GM12801 (cell line): ENCODE data around the gene GPC3.

Experiments
- TF ChIP-seq, protein P1 (sequence below): IDR thresholded peaks from one replicate; pipeline ENCODE4 v1.5.1; 2011; ENCODE audit warnings: control low read depth; ENCODE audit not compliant: insufficient read length; ENCODE audit errors: extremely low read depth

The GPC3 gene

DNA sequence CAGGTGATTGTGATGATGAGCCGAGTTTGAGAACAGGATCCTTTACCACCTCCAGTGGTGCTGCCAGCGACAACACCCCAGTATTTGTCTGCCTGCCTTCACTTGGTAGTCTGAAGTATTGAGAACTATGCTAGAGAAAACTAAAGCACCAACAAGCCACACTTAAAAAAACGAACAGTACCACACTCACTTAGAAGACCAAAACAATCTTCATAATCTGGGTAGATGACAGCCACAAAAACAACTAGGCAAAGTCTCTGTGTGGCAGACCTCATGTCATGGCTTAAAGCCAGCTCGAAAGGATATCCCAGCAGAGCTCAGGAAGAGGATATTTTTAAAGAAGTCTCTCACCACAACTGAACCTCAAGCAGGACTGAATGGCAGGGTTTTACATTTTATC, 236.0 kb downstream of the GPC3 start:
- TF ChIP-seq, protein P1, sequence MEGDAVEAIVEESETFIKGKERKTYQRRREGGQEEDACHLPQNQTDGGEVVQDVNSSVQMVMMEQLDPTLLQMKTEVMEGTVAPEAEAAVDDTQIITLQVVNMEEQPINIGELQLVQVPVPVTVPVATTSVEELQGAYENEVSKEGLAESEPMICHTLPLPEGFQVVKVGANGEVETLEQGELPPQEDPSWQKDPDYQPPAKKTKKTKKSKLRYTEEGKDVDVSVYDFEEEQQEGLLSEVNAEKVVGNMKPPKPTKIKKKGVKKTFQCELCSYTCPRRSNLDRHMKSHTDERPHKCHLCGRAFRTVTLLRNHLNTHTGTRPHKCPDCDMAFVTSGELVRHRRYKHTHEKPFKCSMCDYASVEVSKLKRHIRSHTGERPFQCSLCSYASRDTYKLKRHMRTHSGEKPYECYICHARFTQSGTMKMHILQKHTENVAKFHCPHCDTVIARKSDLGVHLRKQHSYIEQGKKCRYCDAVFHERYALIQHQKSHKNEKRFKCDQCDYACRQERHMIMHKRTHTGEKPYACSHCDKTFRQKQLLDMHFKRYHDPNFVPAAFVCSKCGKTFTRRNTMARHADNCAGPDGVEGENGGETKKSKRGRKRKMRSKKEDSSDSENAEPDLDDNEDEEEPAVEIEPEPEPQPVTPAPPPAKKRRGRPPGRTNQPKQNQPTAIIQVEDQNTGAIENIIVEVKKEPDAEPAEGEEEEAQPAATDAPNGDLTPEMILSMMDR: no peak

DNA sequence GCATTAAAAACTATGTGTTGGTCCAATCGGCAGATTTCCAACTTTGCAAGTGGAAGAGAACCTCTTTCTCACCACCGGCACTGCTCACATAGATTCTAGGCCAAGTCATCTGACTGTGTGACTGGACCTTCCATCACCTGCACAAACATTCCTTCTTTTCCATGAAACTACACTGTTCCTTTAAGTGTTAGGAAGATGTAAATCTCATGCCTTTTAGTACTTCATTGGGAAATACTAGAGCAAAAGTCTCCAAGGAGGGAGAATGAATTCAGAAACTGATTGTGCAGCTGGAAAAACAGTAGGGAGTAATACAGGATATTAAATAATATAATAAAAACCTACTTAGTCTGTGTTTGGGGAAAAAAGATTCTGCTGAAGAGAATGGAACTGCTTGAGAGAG, 238.2 kb downstream of the GPC3 start:
- TF ChIP-seq, protein P1: no peak

DNA sequence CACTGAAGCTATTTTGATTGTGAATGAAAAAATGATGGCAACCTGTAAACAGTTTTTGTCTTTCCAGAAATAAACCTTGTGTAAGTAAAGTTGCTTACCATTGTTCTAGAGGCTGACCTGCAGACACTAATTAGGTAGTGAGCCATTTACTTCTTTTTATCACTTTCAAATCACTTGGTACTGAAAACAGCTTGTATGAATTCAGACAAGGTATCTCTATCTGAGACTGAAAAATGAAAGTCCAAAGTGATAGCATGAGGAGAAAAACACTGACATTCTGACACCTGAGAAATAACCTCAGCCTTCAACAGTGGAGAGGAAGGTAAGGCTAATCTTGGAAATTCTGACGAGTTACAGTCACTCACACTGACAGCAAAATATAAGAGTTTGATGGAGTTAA, 238.8 kb downstream of the GPC3 start:
- TF ChIP-seq, protein P1: no peak

DNA sequence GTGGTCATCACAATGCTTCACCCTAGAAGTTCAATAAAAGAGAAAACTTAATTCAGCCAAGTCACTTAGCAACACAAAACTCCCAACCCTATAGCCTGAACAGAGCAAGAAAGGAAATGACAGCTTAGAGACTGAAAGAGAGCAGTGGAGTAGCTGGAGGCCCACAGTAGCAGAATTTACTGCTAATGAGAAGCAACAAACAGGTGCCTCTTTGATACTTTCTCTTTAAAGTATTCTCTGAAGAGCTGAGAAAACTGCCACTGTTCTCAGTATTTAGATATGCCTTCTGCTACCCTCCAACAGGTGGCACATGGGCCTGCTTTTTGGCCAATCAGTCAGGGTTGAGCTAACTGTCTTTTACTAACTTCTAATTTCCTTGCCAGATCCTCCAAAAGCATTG, 240.0 kb downstream of the GPC3 start:
- TF ChIP-seq, protein P1: no peak

DNA sequence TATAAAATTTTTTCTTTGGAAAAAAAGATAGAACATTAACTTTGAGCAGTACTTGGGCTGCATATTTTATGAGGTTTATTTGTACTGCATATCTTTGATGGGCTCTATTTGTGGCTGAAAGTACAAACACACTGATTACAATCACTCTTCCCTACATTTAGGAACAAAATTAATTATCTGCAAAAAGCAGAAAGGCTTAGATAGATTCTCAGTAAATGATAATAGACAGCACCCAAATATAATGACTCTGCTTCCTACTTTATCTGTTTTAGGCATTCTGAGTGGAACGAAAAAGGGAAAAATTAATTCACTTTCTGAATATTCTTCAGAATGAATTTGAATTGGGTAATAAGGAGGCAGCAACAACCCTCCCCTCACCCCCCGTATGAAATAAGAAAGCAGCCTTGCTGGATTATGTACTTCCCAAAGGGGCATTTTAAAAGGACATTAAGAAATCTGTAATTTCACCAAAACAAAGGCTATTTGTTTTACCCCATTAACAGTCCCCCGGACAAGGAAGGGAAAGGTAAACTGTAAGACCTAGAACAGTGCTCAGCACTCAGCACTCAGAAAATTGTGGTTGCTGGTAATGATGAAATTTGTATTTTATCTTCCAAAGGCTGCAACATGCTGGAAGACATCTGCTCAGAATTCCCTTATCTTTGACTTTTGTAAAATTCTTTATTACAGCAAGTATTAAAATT, 242.6 kb downstream of the GPC3 start:
- TF ChIP-seq, protein P1: no peak

DNA sequence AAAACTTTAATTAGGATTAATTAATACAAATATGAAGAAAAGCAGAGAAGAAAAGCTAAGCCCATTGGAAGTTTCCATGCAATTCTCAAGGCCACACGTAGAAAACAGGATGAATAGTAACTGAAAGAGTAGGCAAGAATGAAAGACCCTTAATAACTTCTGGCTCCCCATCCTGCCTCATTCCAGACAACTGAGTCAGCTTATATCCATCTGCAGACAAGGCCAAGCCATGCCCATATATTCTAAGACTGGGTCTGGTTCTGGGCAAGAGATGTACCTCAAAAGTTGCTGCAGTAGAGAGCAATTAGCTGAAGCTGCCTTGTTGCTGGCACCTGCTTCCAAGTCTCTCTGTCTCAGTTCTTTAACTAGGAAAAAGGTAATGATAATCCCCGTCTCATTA, 244.1 kb downstream of the GPC3 start:
- TF ChIP-seq, protein P1: no peak

DNA sequence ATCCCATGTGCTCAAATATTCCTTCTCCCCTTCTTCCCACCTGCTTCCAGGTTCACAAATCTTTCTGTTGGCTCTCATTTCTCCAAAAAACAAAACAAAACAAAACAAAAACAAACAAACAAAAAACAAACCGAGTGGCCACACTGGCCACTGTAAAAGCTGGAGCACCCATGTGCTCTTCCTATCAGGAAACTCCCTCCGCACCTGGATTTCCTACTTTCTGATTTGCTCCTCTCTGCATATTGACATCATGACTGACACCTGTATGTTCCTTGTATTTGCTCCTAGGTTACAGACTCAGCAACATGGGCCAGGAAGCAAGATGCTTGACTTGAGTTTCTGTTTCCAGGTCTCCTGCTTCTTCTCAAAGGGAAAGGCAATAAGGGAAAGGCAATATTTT, 258.8 kb downstream of the GPC3 start:
- TF ChIP-seq, protein P1: no peak
